GM19468 (cell line): ENCODE results near the gene KRTAP3-3.
"Not testable (repeated sequence)": the region's sequence is repeated elsewhere in the genome, so short reads cannot be mapped to it uniquely, and the experiment has no call there.

ENCODE experiments used
- ATAC-seq: cut with Tn5 transposase; IDR thresholded peaks from one replicate; pipeline ENCODE4 v1.9.1; 2021; ENCODE audit warnings: mild to moderate bottlenecking, moderate library complexity, moderate number of reproducible peaks; ENCODE audit not compliant: unreplicated experiment; ENCODE audit errors: extremely low read depth

KRTAP3-3 gene

GRCh38 chr17:41009301-41009760, 15.4 kb upstream of the KRTAP3-3 start:
- no peak for ATAC-seq

GRCh38 chr17:41008811-41009210, 14.8 kb upstream of the KRTAP3-3 start, which contains the start of gene KRTAP3-1:
KRTAP3-1 (minus strand) TSS chr17:41009128; CDS start chr17:41009074, 54 bp downstream.
- ATAC-seq: no peak

DNA sequence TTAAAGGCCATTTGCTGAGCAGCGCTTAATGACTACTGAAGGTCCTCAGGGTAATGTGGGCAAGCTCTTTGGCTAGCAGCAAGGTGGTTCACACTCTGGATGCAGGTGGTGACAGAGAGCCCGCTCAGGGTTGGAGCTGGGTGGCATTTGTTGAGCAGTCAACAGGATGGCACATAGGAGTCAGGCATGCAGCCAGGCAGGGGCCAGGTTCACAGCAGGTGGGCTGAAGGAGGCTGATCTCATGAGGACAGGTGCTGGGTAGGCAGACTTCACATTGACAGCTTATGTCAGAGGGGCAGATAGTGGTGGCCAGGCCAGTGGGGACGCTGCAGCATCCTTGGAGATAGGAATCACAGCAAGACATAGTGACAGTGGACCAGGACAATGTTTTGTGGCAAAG, 10.4 kb upstream of the KRTAP3-3 start:
- ATAC-seq: no peak

DNA sequence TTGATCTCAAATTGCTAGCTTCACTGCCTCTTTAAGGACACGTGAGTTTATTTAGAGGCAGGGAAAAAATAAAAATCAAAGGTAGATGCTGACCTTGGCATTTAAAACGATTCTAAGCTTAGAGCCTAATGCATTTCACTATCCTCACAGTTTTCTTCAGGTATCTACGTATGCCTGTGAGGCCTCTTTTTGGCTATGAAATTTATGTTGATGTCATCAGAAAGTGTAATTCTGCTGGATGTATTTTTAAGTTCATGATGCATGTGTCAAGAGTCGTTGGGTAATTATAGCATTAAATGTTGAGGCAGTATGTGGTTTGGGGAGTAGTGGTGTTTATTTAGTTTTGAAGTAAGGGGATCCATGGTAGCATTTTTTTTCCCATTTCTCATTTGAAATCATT, 10.0 kb upstream of the KRTAP3-3 start:
- ATAC-seq: no peak

- ATAC-seq: no peak
Observed at GRCh38 chr17:41002814-41003213, 8.8 kb upstream of the KRTAP3-3 start.

- no peak for ATAC-seq
Observed at GRCh38 chr17:41001795-41002194, 7.8 kb upstream of the KRTAP3-3 start.

- ATAC-seq: not testable (repeated sequence)
Observed at GRCh38 chr17:40999563-40999962, 5.6 kb upstream of the KRTAP3-3 start, which contains the start of gene KRTAP3-2. KRTAP3-2 (minus strand) TSS chr17:40999906; CDS start chr17:40999853, 53 bp downstream.

DNA sequence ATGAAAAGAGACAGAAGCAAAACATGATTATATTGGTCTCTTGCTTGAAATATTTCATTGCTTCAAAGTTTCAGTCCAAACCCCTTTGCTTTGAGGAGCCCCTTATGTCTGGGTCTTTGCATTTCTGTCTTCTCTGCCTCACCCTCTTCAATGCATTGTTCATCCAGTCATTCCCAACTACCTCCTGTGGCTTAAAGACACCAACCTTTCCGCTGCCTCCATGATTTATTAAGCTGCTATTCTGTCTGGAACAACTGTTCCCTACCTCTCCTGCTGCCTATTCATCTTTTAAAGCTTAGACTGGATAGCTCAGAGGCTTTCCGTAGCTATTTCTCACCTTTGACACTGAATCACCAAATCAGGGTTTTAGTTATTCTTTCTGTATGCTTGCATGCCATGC, 3.4 kb upstream of the KRTAP3-3 start:
- no peak for ATAC-seq

GRCh38 chr17:40996829-40997228, 2.9 kb upstream of the KRTAP3-3 start:
- no peak for ATAC-seq

DNA sequence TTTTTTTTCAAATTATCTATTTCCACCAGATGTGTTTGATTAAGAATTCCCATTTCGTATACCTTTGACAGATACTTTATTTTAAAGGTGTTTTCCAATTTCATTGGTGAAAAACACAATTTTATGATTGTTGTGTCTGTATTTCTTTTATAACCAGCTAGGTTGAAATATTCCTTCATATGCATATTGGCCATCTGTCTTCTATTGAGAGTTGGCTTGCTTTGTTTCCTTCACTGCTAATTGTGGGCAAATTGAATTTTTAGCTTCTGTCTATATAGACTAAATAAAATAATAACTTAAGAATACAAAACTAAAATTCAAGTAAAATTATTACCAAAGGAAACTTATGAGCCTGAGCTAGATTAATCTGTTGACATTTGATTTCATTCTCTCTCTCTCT, 1.2 kb upstream of the KRTAP3-3 start:
- ATAC-seq: no peak

DNA sequence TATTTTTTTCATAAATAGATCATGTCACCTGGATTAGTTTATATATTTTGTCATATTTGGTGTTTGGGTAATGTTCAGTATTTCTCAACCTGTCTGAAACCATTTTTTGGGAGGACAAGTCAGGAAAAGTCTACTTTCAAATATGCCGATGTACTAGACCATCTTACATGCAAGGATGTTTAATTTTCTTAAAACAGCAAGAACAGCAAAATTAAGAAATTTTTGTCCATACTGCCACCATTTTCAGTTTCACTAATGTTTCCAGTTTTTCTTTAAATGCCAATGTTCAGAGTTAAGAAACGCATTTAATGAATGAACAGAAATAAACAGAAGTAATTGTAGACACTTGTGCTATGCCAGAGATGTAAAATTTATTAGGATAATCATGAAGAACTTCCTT, 880 bp downstream of the KRTAP3-3 start:
- ATAC-seq: no peak

DNA sequence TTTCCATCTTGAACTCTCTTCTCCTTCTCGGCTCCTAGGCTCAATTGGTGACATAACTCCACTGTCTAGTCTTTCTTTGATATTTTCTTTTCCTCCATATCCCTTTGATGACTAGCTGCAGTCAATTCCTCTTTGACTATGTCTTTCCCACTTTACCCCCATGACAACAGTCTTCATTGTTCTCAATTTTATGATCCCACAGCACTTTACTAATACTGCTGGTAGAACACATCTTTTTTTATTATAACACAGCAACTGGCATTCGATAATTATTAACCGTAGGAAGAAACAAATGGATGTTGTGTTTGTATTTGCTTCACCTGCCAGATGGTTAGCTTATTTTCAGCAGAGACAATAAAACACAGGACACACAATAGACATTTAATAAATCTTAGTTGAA, 1.3 kb downstream of the KRTAP3-3 start:
- ATAC-seq: no peak

GRCh38 chr17:40986920-40987319, 7.0 kb downstream of the KRTAP3-3 start:
- no peak for ATAC-seq

- no peak for ATAC-seq
Observed at GRCh38 chr17:40984226-40984625, 9.7 kb downstream of the KRTAP3-3 start, which contains the start of gene KRT40. KRT40 (minus strand) TSS chr17:40984326; CDS start chr17:40984273, 53 bp downstream.

GRCh38 chr17:40981115-40981514, 12.8 kb downstream of the KRTAP3-3 start:
- no peak for ATAC-seq

GRCh38 chr17:40980596-40980995, 13.4 kb downstream of the KRTAP3-3 start:
- ATAC-seq: no peak

- no peak for ATAC-seq
Observed at GRCh38 chr17:40980117-40980516, 13.8 kb downstream of the KRTAP3-3 start.

- no peak for ATAC-seq
Observed at GRCh38 chr17:40978575-40979151, 15.3 kb downstream of the KRTAP3-3 start.

DNA sequence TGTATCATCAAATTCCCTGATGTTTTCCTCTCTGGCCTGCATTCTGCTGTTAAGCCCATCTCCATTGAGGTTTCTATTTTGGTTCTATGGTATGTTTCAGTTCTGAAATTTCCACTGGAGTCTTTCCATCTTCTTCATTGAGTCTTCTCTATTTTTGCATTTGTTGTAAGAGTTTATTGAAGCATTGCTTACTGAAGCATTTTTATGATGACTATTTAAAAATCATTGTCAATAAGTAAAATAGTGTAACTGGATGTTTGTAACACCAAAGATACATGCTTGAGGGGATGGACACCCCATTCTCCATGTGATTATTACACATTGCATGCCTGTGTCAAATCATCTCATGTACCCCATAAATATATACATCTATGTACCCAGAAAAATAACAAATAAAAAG, 18.4 kb downstream of the KRTAP3-3 start:
- ATAC-seq: no peak

GRCh38 chr17:40974366-40974765, 19.6 kb downstream of the KRTAP3-3 start:
- no peak for ATAC-seq

DNA sequence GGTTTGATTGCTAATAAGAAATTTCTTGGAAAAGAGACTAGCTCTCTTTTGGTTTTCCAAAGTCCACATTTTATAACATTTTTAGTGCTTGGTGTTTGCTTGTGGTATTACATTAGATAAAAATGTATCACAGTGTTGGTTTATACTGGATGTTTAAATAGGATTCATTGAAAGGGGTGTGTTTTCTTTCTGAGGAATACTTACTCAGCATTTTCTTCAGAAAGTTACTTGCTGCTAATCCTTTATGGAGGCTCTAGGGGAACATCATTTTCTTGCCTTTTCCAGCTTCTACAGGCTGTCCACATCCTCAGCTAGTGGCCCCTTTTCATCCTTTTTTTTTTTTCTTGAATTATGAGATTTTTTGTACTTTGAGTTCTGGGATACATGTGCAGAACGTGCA, 26.4 kb downstream of the KRTAP3-3 start:
- no peak for ATAC-seq

DNA sequence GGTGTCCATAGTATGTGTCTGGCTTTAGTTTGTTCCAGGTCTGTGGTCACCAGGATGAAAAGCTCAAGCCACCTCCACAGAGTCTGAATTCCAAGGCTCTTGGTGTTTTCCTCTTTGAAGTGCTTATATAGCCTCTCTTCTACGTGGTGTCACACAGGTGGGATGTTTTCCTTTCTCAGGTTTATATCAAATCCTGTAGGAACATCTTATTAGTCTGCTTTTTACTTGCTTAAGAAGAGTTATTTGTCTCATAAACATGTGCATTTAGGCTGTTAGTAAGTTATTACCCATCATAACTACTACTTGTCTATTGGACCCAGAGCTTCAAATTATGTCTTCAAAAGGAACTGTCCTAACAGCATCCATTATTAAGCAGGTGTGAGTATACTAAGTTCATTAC, 27.1 kb downstream of the KRTAP3-3 start, which contains the start of gene KRT39:
Gene KRT39, minus strand, starts transcription at position 101 of the 400 bp plus-strand sequence. Its CDS starts 92 bp downstream, at position 9.
- ATAC-seq: no peak
